SIG-M5 treated with dmso at 0.1 percent for 504 hours (cell line): ENCODE data around the gene HEY2.
A peak's percentile ranks its signal among the peaks of the same experiment; 100 is the strongest.

Source experiments
- DNase-seq: peaks from one replicate; lab custom pipeline; 2025; ENCODE audit not compliant: unreplicated experiment; lab: John Stamatoyannopoulos, UW

Gene HEY2

GRCh38 chr6:125742464-125743120, 6.8 kb upstream of the HEY2 start:
- DNase-seq = no peak

DNA sequence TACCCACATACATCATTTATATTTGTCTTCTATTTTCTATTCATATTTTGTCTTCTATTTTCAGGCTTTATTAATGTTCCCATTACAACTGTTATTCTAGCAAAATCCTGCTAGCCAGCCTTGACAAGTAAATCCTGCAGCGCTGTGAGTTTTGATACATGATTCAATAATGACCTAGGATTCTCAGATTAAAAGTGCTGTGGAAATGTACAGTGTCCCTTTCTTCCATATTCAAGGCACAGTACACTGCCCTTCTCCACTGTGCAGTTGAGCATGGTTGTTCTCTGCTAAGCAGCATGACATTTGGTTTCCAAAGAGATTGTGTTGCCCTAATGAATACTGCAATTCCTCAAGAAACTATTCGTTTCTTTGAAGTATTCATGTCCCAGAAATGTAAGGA, 5.8 kb upstream of the HEY2 start:
- no peak for DNase-seq

DNA sequence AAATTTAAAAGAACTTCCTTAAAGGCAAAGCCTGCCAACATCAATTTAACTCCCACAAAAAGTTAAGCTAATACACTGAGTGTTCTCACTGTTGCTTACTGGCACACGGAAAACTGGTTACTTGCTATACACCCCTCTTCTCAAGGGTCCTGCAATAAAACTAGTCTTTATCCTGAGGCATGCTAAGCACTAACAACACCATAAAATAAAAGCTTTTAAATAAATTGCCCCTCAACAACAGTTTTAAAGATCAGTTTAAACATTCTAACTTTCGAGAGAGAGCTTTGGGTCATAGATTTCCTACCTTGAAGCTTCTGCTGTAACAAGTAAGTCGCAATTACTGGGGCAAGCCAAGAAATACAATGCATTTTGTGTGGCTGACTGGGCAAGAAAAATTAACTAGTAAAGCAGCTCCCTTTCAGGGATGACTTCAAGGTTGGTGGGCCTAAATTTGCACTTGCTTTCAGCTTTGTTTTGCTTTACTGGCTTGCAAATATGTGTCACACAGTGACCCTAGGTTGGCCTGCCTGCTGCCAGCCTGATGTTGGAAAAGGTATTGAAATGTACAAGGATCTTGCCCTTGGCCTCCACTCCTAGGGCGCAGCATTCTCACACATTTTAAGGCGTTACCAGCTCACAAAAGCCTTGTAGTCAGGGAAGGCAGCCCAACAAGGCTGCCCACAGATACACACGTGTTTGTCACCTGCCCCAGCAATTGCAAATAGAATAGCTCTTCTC, 4.0 kb upstream of the HEY2 start:
- no peak for DNase-seq

DNA sequence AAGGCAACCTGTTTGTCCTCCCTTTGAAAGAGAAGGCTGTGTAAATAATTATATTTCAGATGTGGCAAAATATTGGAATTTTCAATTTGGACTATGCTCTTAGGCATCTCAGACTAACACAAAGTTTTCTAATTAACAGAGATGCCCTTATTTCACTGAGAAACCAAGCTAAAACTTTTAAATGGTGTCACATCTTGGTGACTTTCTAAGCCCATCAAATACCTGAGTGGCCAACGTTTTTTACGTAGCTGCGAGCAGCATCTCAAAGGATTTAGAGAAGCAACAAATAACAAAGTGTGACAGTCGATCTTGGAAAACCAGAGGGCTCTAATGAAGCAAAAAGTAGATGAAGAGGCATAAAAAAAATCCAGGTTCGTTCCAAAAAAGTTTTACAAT, 3.4 kb upstream of the HEY2 start:
- DNase-seq = no peak

DNA sequence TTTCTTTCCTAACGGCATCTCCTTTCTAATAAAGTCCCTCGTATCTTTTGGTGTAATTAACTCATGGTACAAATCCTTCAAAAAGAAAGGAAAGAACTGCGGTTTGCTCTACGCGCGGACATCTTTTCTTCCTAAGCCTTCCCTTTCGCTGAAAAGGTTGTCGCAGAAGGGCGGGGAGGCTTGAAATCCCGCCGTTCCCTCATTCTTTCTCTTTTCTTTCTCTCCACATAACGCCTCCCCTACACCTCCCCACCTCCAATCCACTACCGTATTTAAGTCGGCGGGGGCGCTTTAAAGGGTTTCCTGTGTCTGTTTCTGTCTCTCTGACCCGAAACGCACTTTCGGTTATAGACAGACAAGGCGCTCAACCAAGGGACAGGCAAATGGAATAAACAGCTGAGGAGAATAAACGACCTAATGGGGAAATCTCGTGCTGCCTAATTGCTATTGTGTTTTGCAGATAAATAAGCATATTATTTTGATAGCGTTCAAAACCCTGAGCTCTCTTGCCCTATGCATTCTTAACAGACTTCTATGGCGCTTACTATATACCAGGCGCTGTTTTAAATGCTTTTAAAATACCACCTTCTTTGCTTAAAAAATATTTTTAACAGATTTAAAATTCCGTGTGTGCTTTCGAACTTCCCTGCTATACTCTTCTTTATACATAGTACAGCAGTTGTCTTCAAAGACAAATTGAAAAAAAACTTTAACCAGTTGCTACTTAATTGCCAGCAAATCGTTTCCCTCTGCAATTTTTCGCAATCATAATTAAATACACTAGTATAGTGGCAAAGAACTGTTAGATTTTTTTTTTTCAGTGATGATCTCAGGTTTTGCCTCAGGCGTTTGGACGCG, 2.5 kb upstream of the HEY2 start:
- DNase-seq = peak; percentile 37

DNA sequence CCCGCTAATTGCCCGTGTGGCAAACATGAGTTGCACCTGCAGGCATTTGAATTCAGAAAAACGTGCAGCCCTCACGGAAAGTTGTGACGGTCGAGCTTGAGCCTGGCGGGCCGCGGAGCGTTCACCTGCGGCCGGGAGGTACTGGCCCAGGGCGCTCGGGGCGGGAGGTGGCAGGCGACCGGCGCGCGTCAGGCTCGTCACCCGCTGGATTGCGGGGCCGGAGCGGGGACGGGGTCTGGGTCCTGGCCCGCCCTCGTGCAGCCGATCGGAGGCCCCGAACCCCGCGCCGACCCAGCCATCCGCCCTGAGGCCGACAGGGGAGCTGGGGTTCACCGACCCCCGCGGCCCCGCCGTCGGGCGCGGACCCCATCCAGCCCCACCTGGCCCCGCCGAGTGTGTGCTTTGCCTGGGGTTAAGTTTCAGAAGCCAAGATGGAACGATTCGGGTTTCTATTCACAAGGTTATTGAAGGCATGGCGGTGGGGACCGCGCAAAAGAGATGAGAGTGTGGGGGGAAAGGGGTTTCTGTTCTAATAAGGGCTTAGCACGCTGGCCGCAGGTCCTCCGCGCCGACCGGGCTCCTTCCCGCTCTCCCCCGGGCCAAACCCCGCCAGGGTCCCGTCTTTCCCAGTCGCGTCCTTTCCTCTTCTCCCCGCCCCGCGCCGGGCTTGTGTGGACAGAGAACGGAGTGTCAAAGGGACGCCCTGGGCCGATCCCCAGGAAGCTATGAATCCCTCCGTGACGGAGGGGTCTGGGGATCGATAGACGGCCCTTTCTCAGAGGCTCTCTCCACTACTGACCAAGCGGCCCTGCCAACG, 1.6 kb upstream of the HEY2 start:
- DNase-seq = peak; percentile 2

DNA sequence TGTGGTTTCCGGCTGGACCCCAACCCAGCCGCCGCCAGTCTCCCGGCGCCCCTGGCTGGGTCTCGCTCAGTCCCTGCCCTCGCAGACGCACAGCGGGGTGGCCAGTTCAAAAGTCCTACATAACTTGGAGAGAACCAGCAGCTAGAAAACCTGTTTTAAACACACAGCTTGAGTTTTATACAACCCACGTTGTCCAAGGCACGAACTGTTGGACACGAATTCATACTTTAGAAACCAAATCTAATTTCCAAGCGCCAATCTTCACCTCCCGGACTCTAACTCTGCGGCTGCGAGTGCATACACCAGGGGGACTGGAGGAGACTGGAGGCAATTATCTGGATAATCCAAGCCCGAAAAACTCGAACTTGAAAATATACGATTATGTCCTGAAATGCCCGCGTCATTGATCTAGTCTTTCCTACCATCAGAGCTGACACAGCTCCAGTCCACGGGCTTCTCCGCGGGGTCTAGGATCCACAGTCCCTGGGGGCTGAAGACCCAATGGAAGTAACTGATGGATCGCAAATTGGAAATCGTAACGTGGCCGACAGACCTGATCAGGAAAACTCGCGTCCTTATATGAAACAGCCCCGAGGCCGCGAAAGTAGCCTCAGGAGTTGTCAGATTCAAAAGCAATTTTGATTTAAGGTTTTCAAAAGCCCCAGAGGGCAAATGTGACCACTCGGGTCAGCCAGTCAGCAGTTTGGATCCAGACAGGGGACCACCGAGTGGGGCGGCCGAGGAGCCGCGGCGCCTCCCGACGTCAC, 843 bp upstream of the HEY2 start:
- DNase-seq = peak; percentile 19

- DNase-seq = no peak
These were observed 646 bp downstream of the HEY2 start for GRCh38 chr6:125749865-125750691.

DNA sequence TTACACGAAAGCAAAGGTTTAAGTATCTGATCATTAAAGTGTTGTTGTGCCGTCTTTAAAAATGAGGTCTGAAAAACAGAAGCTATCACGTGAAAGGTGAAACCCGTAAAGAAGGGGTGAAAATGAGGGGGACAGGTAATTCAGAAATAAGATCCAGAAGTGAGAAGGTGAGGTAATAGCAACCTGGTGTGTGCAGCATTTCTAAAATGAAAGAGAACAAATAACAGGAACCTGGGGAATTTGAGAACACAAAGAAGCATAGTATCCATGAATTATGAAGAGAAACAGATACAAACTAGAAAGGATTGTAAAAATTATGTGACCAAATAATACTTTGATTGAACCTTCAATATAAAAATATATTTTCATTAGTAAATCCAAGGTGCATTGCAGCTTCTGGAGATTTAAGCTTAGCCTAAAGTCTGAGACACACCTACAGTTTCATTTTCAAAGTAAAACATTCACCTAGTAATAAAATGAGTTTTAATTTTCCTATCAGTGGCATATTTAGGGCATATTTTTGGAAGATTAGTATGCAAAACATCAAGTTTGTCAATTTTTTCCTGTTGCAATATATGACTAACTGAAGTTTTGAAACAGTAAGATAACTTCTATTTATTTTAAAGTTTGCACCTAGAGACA, 1.4 kb downstream of the HEY2 start:
- DNase-seq = no peak

- no peak for DNase-seq
These were observed 2.0 kb downstream of the HEY2 start for GRCh38 chr6:125751334-125751916.

DNA sequence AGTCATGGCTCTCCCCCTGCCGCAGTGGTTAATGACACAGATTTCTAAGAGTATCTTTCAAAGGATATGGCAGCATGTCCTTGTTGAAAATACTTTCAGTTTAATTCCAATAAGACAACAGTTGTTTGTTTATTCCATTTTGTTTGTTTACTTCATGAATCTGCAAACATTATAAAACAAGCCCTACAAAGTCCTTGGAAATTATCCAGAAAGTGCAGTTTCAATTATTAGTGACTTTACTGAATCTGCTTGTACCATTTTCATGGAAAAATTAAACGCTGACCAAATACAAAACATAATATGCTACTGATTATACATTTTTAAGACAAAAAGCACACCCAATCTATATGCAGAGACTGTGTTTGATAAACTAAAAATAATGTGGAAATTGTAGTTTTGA, 3.3 kb downstream of the HEY2 start:
- DNase-seq = no peak

DNA sequence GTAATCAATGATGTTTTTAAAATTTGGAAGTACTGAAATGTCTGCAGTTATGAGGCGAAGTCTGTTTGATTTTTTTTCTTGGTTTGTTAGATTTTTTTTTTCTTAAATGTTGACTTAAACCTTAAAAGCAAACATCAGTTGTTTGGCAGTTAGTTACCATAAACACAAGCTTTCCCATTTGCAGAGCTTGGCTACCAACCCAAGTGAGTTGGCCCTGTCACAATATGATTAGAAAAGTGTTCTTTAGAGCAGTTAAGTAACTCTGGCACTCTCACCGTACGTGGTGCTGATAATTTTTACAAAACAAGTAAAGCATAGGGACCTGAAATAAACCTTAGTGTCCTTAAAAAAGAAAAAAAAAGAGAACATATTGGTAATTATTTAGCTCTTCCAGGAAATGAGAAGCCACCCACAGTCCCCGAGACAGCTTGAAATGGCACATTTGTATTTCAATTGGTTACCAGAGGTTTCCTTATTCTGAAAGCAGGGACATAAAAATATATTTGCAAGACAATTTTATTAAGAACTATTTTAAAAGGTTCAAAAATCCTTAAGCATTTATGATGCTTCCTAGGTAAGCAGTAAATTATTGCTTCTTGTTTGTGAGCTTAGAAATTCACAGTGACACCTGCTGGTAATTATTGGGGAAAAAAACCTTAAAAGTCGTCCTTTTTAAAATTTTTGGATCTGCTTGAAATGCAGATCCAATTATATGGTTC, 3.9 kb downstream of the HEY2 start:
- peak; percentile 5 for DNase-seq

GRCh38 chr6:125753937-125754259, 4.5 kb downstream of the HEY2 start:
- DNase-seq = no peak

GRCh38 chr6:125754566-125754965, 5.1 kb downstream of the HEY2 start:
- no peak for DNase-seq

DNA sequence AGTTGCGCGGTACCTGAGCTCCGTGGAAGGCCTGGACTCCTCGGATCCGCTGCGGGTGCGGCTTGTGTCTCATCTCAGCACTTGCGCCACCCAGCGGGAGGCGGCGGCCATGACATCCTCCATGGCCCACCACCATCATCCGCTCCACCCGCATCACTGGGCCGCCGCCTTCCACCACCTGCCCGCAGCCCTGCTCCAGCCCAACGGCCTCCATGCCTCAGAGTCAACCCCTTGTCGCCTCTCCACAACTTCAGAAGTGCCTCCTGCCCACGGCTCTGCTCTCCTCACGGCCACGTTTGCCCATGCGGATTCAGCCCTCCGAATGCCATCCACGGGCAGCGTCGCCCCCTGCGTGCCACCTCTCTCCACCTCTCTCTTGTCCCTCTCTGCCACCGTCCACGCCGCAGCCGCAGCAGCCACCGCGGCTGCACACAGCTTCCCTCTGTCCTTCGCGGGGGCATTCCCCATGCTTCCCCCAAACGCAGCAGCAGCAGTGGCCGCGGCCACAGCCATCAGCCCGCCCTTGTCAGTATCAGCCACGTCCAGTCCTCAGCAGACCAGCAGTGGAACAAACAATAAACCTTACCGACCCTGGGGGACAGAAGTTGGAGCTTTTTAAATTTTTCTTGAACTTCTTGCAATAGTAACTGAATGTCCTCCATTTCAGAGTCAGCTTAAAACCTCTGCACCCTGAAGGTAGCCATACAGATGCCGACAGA, 9.9 kb downstream of the HEY2 start:
- no peak for DNase-seq

DNA sequence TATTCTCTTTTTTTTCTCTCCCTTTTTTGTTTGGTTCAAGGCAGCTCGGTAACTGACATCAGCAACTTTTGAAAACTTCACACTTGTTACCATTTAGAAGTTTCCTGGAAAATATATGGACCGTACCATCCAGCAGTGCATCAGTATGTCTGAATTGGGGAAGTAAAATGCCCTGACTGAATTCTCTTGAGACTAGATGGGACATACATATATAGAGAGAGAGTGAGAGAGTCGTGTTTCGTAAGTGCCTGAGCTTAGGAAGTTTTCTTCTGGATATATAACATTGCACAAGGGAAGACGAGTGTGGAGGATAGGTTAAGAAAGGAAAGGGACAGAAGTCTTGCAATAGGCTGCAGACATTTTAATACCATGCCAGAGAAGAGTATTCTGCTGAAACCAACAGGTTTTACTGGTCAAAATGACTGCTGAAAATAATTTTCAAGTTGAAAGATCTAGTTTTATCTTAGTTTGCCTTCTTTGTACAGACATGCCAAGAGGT, 10.6 kb downstream of the HEY2 start:
- peak; percentile 6 for DNase-seq

DNA sequence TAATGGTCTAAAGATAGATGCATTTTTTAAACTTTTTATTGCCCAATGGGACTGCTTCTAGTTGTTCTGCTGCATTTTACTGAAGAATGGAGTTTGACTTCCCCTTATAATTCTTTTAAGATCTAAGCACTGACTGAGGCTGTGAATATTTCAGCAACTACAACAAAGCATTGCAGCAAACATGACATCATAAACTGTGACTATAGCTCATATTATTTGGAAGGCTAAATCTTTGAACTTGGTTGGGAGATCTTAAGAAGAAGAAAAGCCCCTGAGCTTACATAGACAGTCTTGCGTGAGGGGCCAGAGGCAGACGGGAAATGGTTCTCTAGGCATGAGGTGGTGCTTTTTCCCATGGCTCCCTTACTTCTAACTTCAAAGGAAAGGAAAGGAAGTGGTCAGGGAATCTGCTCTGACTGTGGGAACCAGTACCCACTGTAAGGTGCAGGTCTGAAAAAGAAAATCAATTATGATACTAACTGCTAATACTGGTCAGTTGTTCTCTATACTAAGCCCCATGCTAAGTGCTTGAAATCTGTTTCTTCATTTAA, 14.8 kb downstream of the HEY2 start:
- DNase-seq = no peak
